HG03135 (cell line): ENCODE results near the gene UBE2G2.

ENCODE experiments used
- ATAC-seq: cut with Tn5 transposase; IDR thresholded peaks from one replicate; pipeline ENCODE4 v1.9.1; 2021; ENCODE audit warnings: mild to moderate bottlenecking, moderate library complexity; ENCODE audit not compliant: unreplicated experiment

The UBE2G2 gene

DNA sequence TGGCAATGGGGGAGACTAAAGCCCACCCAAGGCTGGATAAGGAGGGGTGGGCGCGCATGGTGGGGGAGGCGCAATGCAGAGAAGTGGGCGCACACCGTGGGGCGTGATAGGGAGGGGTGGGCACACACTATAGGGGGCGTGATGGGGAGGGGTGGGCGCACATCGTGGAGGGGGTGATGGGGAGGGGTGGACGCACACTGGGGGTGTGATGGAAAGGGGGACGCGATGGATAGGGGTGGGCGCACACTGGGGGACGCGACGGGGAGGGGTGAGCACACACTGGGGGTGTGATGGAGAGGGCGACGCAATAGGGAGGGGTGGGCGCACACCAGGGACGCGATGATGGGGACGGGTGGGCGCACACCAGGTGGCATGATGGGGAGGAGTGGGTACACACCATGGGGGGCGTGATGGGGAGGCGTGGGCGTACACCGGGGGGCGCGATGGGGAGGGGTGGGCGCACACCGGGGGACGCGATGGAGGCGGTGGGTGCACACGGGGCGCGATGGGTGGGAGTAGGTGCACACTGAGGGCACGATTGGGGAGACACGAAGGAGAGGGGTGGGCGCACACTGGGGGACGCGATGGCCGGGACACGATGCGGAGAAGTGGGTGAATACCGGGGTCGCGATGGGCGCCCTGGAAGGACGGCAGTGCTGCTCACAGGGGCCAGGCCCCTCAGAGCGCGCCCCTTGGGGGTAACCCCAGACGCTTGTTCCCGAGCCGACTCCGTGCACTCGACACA lies 15.3 kb upstream of the UBE2G2 start:
- no peak for ATAC-seq

DNA sequence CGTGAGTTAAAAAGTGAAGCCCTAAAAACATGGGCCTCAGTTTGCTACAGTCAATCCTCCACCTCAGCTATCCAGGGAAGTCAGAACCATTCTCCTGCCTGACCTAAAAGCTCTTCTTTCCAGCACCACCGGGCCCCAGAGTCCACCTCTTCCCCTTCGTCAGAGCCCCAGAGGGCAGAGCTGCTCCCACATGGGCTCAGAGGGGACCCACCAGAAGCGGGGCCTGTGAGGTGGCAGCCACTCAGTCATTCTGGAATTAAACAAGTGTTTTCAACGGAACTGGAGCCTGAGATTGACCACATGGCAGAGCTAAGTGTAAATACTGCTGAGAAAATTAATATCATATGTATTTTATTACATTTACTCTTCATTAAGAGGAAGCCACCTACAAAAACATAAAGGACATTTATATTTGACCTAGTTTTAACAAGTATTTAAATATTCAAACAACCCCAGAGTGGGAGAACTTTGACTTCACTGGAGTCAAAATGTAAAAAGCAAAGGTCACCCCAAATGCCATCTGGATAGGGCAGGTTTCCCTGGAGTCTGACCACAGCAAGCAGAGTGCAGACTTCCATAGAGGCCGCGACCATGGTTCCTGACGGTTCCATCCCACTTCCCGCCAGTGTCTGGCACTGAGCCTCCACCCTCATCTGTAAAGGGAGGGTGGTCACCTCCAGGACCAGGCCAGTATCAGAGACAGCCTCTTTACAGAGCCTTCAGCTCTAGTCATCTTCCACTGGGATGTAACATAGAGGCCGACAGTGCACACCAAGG lies 14.4 kb upstream of the UBE2G2 start:
- ATAC-seq: no peak

DNA sequence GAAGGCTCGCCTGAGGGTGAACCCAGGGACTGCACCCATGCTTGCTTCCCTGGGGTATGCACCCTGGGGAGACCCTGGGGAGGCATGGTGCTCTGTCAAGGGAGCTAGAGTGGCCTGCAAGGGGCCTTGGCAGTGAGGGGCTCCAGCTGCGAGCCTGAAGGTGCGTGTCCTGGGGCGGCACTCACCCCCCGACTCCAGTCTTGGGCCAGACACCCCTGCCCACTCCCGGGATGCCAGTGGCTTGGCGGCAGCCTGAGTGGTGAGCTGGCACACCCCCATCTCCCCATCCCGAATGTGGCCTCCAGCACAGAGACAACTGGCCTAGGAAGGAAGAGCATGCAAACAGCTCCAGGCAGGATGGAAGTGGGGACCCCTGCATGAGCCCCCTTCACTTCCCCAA lies 13.6 kb upstream of the UBE2G2 start:
- ATAC-seq: no peak

DNA sequence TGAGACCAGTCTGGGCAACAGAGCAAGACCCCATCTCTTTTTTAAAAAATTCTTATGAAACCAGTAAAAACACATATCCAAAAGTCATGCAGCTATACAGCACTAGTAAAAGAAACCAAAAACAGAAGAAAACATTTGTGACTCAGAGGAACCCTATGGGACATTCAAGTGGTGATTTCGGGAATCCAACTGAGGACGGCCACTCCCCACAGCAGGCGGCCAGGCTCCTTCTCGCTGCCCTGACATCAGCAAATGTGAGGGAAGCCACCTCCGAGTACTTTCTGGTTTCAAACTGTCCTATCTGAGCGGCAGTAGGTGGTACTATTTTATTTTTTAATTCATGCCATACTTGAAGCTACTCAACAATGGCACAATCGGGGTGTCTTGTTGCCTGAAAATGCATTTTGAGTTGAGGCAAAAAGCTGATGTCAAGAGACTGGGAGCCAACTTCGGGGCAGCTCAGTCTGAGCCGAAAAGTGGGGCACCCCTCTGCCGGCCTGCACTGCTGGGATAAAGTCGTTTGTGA lies 12.9 kb upstream of the UBE2G2 start:
- ATAC-seq: no peak

DNA sequence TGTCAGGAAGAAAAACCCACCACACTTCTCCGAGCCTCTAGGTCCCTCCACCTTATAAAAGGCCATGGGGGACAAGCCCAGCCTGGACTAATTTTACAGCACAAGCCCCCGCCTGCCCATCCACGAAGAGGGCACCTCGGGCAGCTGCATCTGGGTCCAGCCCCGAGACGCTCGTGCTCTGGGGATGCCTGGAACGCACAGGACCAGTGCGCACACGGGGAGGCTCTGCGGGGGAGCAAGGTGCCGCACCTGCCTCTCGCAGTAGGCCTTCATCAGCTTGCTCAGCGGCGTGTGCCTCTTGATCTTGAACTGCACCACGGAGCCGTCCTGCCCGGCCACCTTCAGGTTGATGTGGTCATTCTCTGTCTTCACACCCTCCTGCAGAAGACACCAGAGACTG lies 12.1 kb upstream of the UBE2G2 start:
- ATAC-seq: no peak

DNA sequence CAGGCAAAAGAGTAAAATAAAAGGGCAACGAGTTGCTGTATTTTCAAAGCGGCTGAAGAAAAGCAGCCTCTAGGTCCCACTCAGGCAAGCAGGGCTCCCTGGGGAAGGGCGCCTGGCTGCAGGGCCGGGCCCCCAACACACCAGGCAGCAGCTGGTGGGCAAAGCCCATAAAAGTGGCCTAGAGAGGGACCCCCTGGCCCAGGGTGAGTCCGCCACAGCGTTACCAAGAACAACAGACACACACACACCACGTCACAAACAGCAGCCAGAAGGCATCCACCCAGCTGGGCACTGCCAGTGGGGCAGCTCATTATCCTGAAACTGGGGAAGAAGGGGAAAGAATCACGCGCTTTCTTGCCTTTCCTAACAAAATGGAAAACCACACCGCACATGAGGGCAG lies 11.5 kb upstream of the UBE2G2 start:
- no peak for ATAC-seq

DNA sequence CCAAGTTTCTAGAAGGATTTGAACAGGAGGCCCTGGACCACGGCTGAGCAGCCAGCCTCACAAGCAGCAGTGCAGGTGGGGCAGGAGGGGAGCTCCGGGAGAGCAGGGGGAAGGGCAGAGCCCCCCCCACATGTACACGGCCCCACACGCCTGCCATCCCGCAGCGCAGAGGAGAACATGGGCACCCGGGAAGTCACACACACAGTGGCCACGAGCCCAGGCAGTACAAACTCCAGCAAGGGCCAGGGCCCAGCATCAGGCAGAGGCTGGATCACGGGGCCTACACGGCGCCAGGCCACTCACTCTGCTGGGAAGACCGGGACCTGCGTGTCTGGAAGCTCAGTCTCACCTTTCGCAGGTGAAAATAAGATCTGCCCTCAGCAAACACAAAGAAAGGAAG lies 11.0 kb upstream of the UBE2G2 start:
- no peak for ATAC-seq

DNA sequence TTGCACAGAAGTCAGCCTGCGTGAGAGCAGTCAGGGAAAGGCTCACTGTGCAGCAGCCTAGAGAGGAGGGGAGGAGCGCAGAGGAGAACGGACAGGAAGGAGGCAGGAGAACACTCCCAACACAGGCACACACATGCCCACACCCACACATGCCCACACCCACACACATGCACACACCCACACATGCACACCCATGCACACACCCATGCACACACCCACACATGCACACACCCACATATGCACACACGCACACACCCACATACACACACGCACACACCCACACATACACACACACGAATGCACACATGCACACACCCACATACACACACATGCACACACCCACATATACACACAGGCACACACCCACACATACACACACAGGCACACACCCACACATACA lies 9.2 kb upstream of the UBE2G2 start:
- ATAC-seq: no peak

DNA sequence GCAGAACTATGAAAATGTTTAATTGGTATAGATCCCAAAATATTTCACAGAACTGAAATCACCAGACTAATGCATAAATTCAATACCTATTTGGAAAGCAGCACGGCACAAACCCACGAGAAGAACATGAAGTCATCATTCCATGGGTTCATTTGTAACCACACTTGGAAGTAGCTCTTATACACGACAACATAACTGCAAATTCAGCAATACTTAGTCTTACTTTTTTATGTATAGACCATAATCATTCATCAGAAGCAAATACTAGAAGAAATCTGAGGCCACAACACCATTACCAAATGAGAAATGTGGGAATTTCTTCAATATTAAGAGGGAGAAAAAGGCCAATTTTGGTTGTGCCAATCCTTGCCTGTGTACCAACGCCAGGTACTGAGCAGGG lies 4.2 kb upstream of the UBE2G2 start:
- no peak for ATAC-seq

DNA sequence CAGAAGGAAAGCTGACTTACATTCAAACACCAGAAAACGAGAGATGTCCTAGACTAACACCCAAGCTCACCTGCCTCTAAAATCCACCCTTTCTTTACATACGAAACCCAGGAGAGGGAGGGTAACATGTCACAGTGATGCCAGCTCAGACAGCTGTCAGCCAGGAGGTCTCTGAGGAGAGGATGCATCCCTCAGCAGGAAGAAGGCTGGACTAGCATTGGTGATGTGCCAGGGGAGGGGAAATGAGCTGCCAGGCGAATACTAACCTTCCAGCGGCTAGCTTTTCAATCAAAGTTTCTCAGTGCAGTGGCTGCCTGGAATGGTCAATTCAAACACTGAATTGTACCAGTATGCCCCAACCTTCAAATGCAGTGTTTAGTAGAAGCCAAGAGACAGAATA lies 3.6 kb upstream of the UBE2G2 start:
- no peak for ATAC-seq

DNA sequence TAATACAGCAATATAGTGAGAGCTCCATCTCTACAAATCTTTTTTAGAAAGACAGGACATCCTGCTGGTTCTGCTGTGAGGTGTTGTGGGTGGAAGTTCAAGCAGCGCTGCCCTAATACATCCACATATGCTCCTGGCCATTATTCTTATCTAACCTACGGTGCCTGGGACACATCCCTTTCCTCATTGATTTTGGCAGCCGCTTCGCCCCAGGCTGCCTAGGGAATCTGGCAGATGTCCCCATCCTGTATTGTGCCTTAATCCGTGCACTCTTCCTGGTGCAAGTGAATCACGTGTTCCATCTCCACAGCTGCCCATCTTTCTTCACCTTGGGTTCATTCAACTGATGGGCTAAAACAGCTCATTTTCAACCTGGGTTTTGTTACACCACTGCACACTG lies 3.1 kb upstream of the UBE2G2 start:
- ATAC-seq: no peak

DNA sequence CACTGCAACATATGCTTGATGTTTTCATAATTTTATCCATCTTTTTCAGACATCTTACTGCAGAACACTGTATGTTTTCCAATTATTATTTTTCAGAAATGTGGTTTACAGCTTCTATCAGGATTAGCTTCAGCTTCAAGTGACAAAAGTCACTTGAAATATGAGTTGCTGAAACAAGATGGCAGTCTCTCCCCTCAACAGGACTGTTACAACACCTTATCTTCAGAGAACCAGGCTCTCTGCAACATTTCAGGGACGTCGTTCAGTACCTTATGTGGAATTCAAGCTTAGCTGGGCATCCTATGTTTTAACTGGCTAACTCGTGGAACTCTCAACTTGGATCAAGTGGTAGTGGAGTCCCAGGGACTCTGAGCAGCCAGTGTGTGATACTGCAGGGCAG lies 2.0 kb upstream of the UBE2G2 start:
- ATAC-seq: no peak

DNA sequence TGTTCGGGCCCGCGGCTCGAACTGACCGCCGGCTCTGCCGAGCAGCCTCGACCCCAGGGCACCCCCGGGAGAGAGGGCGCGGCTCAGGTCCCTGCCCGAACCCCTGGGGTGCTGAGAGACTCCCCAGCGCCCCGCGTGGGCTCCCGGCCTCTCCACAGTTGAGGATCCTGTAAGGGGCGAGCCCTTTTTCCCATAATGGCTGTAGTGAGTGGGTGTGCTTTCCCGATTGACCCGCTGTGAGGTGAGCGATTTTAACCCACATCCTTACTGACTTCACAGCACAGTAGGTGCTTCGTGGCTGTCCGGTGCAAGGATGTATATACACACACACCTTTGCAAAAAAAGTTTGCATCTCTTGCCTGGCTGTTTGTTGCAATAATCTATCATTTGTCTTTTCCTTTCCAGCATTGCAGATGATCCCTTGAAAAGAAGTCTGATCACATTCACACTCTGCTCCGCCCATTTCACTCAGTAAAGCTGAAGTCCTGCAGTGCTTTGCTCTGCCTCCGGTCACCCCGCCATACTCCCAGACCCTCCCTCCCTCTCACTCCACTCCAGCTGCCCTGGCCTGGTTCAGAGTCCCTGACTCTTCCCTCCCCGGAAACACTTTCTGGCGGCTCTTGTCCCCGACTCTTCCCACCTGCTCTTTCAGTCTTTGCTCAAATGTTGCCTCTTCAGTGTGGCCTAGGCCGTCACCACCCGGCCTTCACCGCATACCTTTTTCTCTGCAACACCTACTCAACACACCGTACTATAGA lies 955 bp upstream of the UBE2G2 start:
- no peak for ATAC-seq

DNA sequence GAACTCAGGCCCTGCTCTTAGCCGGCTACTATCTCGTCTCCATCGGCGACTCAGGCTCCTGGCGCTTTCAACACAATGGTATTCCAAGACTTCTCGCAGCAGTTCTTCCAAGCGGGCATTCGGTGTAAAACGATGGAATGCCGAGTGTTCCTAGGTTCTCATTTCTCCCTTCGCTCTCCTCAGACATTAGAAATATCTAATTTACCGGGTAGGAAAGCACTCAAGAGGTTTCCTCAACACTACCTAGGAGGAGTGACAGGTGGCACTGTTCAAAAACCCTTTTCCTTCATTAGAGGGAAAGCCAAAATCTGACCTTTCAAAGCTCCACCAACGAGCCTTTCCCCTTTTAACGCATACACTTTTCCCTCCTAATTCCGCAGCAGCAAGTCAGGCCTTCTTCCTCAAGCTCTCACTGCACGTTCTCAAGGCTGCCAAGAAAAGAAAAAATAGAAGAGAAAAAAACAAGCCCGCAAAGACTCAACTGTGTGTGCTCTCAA lies 601 bp downstream of the UBE2G2 start:
- ATAC-seq: no peak

DNA sequence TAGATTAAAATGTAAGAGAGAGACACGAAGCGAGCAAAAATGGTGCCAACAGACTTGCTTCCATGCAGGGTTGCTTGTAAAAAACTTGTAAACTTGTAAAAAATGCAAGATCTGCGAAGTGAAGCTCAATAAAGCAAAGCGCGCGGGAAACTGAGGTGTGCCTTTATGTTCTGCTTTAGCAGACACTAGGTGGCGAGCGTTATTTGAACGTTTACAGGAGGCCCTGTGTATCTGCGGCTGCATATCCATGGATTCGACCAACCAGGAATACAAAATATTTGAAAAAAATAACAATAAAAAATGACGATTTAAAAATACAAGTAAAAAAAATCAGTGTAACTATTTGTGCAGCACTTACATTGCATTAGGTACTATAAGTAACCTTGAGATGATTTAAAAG lies 1.5 kb downstream of the UBE2G2 start:
- no peak for ATAC-seq

DNA sequence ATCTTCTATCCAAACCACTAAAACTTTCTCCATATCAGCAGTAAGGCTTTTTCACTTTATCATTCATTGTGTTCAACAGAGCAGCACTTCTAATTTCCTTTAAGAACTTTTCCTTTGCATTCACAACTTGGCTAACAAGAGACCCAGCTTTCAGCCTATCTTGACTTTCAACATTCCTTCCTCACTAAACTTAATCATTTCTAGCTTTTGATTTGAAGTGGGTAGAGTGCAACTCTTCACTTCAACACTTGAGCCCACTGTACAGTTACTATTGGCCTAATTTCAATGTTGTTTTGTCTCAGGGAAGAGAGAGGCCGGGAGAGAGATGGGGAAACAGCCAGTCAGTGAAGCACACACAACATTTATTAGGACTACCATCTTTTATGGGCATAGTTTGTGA lies 2.0 kb downstream of the UBE2G2 start:
- no peak for ATAC-seq

DNA sequence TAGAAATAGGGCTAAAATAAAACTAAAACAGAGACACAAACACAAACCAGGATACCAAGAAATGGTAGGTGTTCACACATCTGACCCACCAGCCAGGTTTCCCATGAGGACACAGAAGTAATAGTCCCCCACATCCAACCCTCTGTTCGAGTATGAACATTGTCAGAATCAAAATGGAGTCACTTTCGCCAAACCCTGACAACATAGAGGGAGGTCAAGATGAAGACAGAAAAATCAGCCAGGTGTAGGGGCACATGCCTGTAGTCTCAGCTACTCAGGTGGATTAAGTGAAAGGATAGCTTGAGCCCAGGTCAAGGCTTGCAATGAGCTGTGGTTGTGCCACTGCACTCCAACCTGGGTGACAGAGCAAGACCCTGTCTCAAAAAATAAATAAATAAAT lies 3.8 kb downstream of the UBE2G2 start:
- ATAC-seq: no peak

DNA sequence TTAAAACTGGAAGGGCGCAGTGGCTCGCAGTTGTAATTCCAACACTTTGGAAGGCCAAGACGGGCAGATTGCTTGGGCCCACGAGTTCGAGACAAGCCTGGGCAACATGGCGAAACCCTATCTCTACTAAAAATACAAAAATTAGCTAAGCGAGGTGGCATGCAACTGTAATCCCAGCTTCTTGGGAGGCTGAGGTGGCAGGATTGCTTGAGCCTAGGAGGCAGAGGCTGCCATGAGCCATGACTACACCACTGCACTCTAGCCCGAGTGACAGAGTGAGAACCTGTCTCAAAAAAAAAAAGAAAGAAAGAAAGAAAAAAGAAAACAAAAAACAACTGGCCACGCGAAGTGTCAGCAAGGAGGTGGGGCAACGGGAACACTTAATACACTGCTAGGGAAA lies 6.3 kb downstream of the UBE2G2 start:
- no peak for ATAC-seq

DNA sequence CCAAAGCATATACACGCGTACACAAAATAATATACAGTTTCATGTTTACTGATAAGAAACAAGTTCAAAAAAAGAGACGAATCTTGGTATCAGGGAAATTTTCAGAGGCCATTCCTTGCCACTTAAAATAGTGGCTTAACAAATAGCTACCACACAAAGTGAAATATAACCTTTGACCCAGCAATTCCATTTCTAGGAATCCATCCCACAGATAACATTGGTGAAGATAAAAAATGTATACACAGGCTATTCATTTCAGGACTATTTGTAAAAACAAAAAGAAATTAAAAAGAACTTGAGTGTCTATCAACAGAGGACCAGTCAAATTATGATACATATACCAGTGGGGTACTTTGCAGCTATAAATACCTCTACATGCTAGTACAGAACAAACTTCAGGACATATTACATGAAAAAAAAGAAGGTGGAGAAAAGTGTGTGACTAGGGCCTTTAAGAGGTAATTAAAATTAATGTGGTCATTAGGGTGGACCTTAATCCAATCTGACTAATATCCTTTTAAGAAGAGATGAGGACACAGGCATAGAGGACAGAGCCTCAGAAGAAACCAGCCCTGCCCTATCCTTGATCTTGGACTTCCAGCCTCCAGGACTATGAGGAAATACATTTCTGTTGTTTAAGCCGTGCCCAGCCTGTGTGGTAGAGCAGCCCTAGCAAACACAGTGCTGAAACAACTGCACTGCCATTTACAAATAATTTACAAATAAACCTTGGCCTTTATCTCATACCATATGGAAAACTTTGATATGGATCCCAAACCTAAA lies 7.8 kb downstream of the UBE2G2 start:
- ATAC-seq: no peak

DNA sequence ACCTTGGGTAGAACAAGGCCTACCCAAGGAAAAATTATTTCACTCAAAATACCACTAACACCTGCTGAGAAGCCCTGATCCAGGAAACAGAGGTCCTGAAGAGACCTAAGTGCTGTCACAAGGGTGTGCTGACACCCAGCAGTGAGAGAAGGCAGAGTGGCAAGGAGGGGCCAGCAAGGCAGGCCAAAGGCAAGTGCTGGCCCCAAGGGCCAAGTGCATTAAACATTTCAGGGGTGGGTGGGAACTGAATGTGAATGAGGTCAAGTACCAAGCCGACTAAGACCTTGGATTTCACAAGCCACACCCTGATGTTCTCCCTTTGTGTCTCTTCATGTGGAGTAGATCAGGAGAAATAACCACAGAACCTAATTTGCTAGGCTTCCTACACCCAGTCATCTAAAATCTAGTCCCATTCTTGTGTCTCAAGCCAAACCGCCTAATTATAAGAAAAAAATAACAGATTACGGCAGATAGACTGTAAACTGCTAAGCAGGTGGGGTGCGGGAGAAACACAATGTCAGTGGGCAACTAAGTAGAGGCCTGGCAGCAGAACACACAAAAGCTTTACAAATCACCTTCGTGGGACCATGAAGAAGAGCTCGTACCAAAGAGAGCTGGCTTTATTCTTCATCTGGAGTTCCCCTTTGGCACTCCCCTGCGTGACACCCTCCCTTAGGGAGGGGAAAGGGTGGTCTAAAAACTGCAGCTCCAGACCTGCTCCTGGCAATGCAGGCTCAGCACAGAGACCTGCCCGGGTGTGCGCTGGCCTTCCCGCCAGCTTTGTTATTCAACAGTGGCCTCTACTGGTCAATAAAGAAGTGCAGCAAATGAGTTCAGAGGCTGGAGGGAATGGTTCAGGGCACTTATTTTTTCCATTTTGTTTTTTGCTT lies 8.7 kb downstream of the UBE2G2 start:
- peak; percentile 64 for ATAC-seq
